Keratinocyte (primary cell): Measurements from ENCODE around the gene HSPA4L.

ENCODE experiments used
- EZH2 ChIP-seq: IDR thresholded peaks from one replicate; pipeline ENCODE4 v1.6.1; 2012; ENCODE audit warnings: inconsistent platforms, mild to moderate bottlenecking, low read length, moderate library complexity
- TF ChIP-seq, protein P1 (sequence below), 3 experiments: IDR thresholded peaks in 1 of 3; conservative IDR thresholded peaks in 1 of 3; optimal IDR thresholded peaks in 1 of 3; 2 replicates in 2 of 3; 3 replicates in 1 of 3; pipeline versions ENCODE3 to v1.5.1; 2011; ENCODE audit warnings: low read length in 3 of 3, mild to moderate bottlenecking in 3 of 3, moderate library complexity in 2 of 3, control low read depth in 1 of 3, inconsistent platforms in 1 of 3; ENCODE audit not compliant: insufficient read depth in 2 of 3; ENCODE audit errors: extremely low read depth in 1 of 3

DNA sequence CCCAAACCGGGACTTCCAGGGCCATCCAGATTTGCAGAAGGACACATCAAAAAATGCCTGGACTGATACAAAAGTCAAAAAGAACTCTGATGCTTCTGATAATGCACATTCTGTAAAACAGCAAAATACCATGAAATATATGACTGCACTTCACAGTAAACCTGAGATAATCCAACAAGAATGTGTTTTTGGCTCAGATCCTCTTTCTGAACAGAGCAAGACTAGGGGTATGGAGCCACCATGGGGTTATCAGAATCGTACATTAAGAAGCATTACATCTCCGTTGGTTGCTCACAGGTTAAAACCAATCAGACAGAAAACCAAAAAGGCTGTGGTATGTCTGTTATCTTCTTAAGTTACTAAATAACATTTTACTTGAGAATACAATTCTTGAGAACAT is 107.8 kb downstream of the HSPA4L start:
- TF ChIP-seq, protein P1, sequence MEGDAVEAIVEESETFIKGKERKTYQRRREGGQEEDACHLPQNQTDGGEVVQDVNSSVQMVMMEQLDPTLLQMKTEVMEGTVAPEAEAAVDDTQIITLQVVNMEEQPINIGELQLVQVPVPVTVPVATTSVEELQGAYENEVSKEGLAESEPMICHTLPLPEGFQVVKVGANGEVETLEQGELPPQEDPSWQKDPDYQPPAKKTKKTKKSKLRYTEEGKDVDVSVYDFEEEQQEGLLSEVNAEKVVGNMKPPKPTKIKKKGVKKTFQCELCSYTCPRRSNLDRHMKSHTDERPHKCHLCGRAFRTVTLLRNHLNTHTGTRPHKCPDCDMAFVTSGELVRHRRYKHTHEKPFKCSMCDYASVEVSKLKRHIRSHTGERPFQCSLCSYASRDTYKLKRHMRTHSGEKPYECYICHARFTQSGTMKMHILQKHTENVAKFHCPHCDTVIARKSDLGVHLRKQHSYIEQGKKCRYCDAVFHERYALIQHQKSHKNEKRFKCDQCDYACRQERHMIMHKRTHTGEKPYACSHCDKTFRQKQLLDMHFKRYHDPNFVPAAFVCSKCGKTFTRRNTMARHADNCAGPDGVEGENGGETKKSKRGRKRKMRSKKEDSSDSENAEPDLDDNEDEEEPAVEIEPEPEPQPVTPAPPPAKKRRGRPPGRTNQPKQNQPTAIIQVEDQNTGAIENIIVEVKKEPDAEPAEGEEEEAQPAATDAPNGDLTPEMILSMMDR (optimal IDR thresholded peaks at IDR 0.05 in 1 of 3, IDR thresholded peaks at IDR 0.05 in 1 of 3, conservative IDR thresholded peaks at IDR 0.05 in 1 of 3; ENCODE audit: extremely low read depth in 1 of 3, insufficient read depth in 2 of 3, low read length in 3 of 3), result no peak
- no peak for TF ChIP-seq EZH2
